Common myeloid progenitor, CD34-positive (primary cell): ENCODE data around the gene MR1.

Experiments used
- CTCF ChIA-PET: fragments of 350-600 bp; sonication (Branson Sonifier 250); formaldehyde crosslinking; loops from one replicate; lab custom pipeline; 2021; ENCODE audit warnings: antibody characterized with exemption; lab: Charles Lee
- POLR2A ChIA-PET: fragments of 350-600 bp; sonication (Branson Sonifier 250); formaldehyde crosslinking; loops from one replicate; lab custom pipeline; 2021; ENCODE audit warnings: antibody characterized with exemption; lab: Charles Lee
- DNase-seq, 3 donors: peaks; one replicate each; pipeline versions ENCODE4 v3.0.0 to v3.0.0-alpha.2; 2013
- H3K27ac ChIP-seq, 2 experiments: 1 replicate in 1 of 2; 2 replicates in 1 of 2; pipeline ENCODE4 v1.7.0; 2013; ENCODE audit warnings: inconsistent platforms in 2 of 2, low read length in 2 of 2, mild to moderate bottlenecking in 2 of 2, low read depth in 1 of 2, moderate library complexity in 1 of 2; ENCODE audit not compliant: severe bottlenecking in 2 of 2, insufficient read depth in 1 of 2, poor library complexity in 1 of 2
- H3K27me3 ChIP-seq, 5 experiments: replicated peaks in 2 of 5; 1 replicate in 3 of 5; 2 replicates in 2 of 5; pipeline versions ENCODE4 v1.6.1 to v1.7.0; 2013; ENCODE audit warnings: low read length in 4 of 5, mild to moderate bottlenecking in 2 of 5, moderate library complexity in 2 of 5, inconsistent platforms in 1 of 5; ENCODE audit not compliant: insufficient read depth in 5 of 5, control insufficient read depth in 4 of 5
- H3K36me3 ChIP-seq, 4 experiments: 1 replicate in 2 of 4; 2 replicates in 2 of 4; pipeline versions ENCODE4 v1.6.1 to v1.7.0; 2013; ENCODE audit warnings: low read length in 3 of 4, control low read depth in 1 of 4, mild to moderate bottlenecking in 1 of 4; ENCODE audit not compliant: control insufficient read depth in 4 of 4, insufficient read depth in 4 of 4
- H3K4me1 ChIP-seq, 4 experiments: 1 replicate in 3 of 4; 2 replicates in 1 of 4; pipeline versions ENCODE4 v1.6.1 to v1.7.1; 2013; ENCODE audit warnings: low read length in 3 of 4, mild to moderate bottlenecking in 3 of 4, control low read depth in 1 of 4, inconsistent platforms in 1 of 4, moderate library complexity in 1 of 4; ENCODE audit not compliant: control insufficient read depth in 4 of 4, insufficient read depth in 4 of 4; ENCODE audit errors: control extremely low read depth in 1 of 4
- H3K4me3 ChIP-seq, 7 experiments: 1 replicate in 4 of 7; 2 replicates in 3 of 7; pipeline versions ENCODE4 v1.5.1 to v1.7.0; 2013; ENCODE audit warnings: mild to moderate bottlenecking in 7 of 7, low read length in 6 of 7, moderate library complexity in 6 of 7, inconsistent platforms in 2 of 7, low read depth in 2 of 7, control low read depth in 1 of 7; ENCODE audit not compliant: insufficient read depth in 4 of 7, control insufficient read depth in 1 of 7; ENCODE audit errors: extremely low read depth in 1 of 7
- H3K9me3 ChIP-seq, 5 experiments: 1 replicate in 4 of 5; 2 replicates in 1 of 5; pipeline versions ENCODE4 v1.6.1 to v1.7.1; 2013; ENCODE audit warnings: low read length in 4 of 5, mild to moderate bottlenecking in 2 of 5, inconsistent platforms in 1 of 5, low read depth in 1 of 5, moderate library complexity in 1 of 5; ENCODE audit not compliant: control insufficient read depth in 4 of 5, insufficient read depth in 2 of 5; ENCODE audit errors: control extremely low read depth in 1 of 5
- WGBS: methylation state at CpG from one replicate; pipeline ENCODE4 v1.1.5; 2013; ENCODE audit not compliant: insufficient coverage; 5-methylcytosine and 5-hydroxymethylcytosine counted together

MR1 gene

DNA sequence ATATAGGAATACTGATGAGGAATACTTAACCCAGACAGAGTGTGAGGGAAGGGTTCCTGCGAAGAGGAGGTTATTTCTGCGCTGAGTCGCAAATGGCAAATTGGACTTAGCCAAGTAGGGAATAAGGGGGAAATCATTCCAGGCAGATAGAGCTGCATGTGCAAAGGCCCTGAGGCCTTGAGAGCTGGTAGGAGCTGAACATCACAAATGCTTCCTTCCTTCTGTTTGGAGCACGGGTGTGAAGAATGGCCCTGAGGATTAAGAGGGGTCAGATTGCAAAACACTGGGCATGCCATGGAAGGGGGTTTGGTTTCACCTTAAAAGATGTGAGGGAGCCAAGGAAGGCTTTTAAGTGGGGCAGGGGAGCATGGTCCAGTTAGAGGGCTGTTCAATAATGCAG lies 67.2 kb downstream of the MR1 start:
- DNase-seq: no peak
- Histone ChIP-seq H3K4me3 (no peak overlapping the region), H3K9me3 (no peaks in the 10 kb centered on the region), H3K27ac (no peak overlapping the region), H3K27me3 (no peaks in the 10 kb centered on the region), H3K36me3 (no peaks in the 10 kb centered on the region), H3K4me1 (peaks cover 4 to 72% (median 58%) of the 10 kb centered on the region in 4 experiments)
- 98% methylated on average over 3 of the region's 4 CpGs for WGBS
- ChIA-PET POLR2A (no interaction called here), CTCF (interaction anchor here (0.8 to 16.2 kb wide), 4 partner anchors 9 to 38 kb away, joined by 3 to 202 read pairs (median 49); partner anchors contain the start of gene IER5)

DNA sequence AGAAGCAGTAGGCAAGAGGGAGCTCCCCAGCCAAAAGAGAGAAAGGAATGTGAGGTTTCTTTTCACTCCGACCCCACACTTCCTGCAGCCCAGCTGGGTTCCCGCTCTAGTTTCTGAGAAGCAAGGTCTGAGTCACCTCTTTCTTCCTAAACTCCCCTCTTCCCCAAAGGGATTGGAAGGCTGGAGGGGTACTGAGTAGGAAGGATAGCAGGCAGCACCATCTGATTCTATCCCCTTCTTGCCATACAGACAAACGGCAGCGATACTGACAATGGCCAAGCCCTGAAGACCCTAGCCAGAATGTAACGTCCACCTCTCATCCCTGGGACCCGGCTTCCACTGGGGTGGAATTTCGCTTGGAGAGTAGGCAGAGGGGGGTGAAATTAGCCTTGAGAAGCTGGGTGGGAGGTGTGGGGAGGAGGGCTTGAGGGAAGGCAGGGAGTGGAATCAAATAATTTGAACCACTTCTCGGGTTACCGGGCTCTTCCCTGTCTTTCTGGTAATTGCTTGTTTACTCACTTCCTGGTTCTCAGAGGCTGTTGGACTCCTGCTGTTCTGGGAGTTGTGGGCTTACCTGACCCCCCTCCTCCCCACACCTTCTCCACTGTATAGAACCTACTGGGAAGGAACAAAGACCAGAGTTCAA lies 67.9 kb downstream of the MR1 start:
- ChIA-PET CTCF (interaction anchor here (0.9 to 16.2 kb wide), 4 partner anchors 11 to 69 kb away, joined by 3 to 202 read pairs (median 50); partner anchors contain the start of gene IER5), POLR2A (no interaction called here)
- peak overlapping the region in 1 of 7 experiments; percentile 10 for H3K4me3 ChIP-seq
- 90% methylated on average over 6 of the region's 9 CpGs for WGBS
- H3K27me3 ChIP-seq: peaks cover 0 to 2% (median 0%) of the 10 kb centered on the region in 5 experiments
- H3K9me3 ChIP-seq: no peaks in the 10 kb centered on the region
- no peaks in the 10 kb centered on the region for H3K36me3 ChIP-seq
- no peak for DNase-seq
- H3K27ac ChIP-seq: peak overlapping the region in 1 of 2 experiments; percentile 25
- H3K4me1 ChIP-seq: peaks cover 4 to 79% (median 64%) of the 10 kb centered on the region in 4 experiments

DNA sequence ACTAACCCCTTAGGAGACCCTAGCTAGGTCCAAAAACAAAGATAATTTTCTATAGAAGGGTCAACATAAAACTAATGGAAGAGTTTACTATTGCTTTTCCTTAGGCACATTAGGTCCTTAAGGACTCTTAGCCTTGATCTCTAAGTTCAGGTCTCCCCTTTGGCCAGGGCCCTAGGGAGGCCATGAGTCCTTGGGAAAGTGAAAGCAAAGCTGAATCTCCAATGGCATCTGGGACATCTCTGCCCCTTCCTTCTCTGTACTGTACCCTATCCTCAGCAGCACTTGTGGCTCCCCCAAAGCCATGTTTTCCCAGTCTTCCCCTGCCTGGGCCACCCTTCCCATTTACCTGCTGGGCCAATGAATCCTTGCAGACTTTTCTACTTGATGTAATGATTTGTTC lies 69.1 kb downstream of the MR1 start:
- Histone ChIP-seq H3K4me3 (no peak overlapping the region), H3K36me3 (no peaks in the 10 kb centered on the region), H3K4me1 (peaks cover 4 to 75% (median 59%) of the 10 kb centered on the region in 4 experiments), H3K9me3 (no peaks in the 10 kb centered on the region), H3K27ac (no peak overlapping the region), H3K27me3 (peaks cover 0 to 2% (median 0%) of the 10 kb centered on the region in 5 experiments)
- DNase-seq: no peak
- ChIA-PET CTCF (interaction anchor here (1.5 to 16.2 kb wide), 4 partner anchors 12 to 70 kb away, joined by 4 to 202 read pairs (median 50); partner anchors contain the start of gene IER5), POLR2A (interaction anchor here (4.8 kb wide), 1 partner anchor 14 kb away, joined by 63 read pairs; the partner anchor contains the start of gene IER5)

DNA sequence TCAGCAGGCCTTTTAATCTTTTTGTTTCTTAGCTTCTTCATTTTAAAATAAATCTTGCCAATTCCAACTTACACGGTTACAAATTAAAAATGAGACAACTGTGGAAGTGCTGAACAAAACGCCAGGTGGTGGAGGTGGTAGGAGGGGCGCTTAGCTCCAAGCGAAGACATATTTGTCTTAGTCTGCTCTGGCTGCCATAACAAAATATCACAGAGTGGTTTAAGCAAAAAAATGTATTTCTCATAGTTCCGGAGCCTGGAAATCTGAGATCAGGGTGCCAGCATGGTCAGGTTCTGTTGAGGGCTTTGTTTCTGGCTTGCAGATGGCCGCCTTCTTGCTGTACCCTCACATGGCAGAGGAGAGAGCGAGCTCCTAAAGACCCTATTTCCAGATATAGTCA lies 69.6 kb downstream of the MR1 start:
- Histone ChIP-seq H3K36me3 (no peaks in the 10 kb centered on the region), H3K27ac (no peak overlapping the region), H3K4me3 (no peak overlapping the region), H3K4me1 (peaks cover 4 to 71% (median 57%) of the 10 kb centered on the region in 4 experiments), H3K9me3 (no peaks in the 10 kb centered on the region), H3K27me3 (peaks cover 0 to 2% (median 0%) of the 10 kb centered on the region in 5 experiments)
- ChIA-PET CTCF (interaction anchor here (1.3 to 16.2 kb wide), 4 partner anchors 13 to 59 kb away, joined by 4 to 202 read pairs (median 50); partner anchors contain the start of gene IER5), POLR2A (interaction anchor here (4.8 kb wide), 1 partner anchor 14 kb away, joined by 63 read pairs; the partner anchor contains the start of gene IER5)
- DNase-seq: no peak
- 100% methylated on average over 5 of the region's 7 CpGs for WGBS

DNA sequence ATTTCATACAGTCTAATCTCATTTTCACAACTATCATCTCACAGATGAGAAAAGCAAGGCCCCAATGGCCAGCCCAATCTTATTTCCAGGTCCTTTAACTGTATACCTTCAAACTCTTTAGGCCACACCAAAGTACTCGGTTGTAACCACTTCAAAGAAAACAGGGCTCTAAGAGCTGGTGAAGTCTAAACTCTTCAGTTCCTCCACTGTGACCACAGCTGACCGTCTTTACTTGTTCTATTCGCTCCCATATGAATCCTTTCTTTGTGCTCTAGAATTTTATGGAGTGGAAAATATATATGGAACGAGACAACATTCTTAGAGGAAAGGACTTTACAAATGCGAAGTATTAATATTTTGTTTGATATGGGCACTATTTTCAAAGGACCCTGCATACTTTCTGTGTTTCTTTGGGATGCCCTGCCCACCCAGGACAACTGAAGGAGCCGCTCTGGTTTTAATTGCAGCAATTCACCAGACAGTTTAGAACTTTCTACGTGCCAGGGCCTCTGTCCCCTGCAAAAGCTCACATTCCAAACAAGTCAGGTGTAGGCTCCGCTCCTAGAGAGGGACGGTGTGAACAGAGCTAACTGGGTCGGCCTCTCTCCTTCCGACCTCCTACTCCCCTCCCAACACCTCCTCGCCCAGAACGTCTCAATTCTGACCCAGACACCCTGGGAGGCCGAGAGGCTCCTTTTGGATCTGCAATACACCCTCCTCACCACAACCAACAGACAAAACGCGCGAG lies 70.4 kb downstream of the MR1 start:
- 48% methylated on average over 12 of the region's 17 CpGs for WGBS
- ChIA-PET CTCF (interaction anchor here (0.9 to 16.2 kb wide), 11 partner anchors 10 to 67 kb away, joined by 3 to 202 read pairs (median 4); partner anchors contain the start of gene IER5), POLR2A (interaction anchor here (0.8 to 4.8 kb wide), 4 partner anchors 15 to 52 kb away, joined by 3 to 63 read pairs (median 8); partner anchors contain the start of gene IER5)
- Histone ChIP-seq H3K27me3 (peaks cover 0 to 2% (median 0%) of the 10 kb centered on the region in 5 experiments), H3K36me3 (no peaks in the 10 kb centered on the region), H3K27ac (peak overlapping the region in 1 of 2 experiments; percentile 73), H3K4me1 (peaks cover 1 to 64% (median 50%) of the 10 kb centered on the region in 4 experiments), H3K9me3 (no peaks in the 10 kb centered on the region), H3K4me3 (peak overlapping the region; percentile 64 to 88 (median 76))
- DNase-seq: no peak

DNA sequence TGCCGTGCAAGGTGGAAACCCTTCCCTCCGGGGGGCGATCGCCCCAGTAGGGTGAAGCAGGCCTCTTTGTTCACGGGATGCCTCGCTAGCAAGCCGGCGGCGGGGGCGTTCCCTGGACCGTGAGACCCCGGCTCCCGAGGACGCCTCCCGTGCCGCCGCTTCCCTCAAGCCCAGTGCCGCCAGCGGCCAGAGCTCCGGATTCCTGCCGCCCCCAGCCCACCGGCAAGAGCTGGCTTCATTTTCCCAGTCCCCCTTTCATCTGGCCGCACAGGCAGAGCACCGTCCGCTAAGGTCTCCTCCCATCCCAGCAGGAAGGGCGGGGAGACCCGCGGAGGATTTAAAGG lies 71.0 kb downstream of the MR1 start:
- peak in 2 of 3 donors; percentile 73 to 78 for DNase-seq
- H3K9me3 ChIP-seq: no peaks in the 10 kb centered on the region
- peak overlapping the region in 1 of 2 experiments; percentile 73 for H3K27ac ChIP-seq
- H3K36me3 ChIP-seq: no peaks in the 10 kb centered on the region
- peak overlapping the region; percentile 64 to 88 (median 76) for H3K4me3 ChIP-seq
- H3K27me3 ChIP-seq: peaks cover 0 to 2% (median 0%) of the 10 kb centered on the region in 5 experiments
- CTCF ChIA-PET: interaction anchor here (0.9 to 16.2 kb wide), 12 partner anchors 10 to 67 kb away, joined by 3 to 202 read pairs (median 4); partner anchors contain the start of gene IER5
- POLR2A ChIA-PET: interaction anchor here (0.8 to 4.8 kb wide), 6 partner anchors 13 to 53 kb away, joined by 3 to 63 read pairs (median 4); partner anchors contain the start of gene IER5
- peaks cover 0 to 59% (median 44%) of the 10 kb centered on the region in 4 experiments for H3K4me1 ChIP-seq
- 0% methylated on average over 12 of the region's 28 CpGs for WGBS
